Limb (tissue), 2 donors: ENCODE data around the gene DPP6.

Experiments
- DNase-seq, 2 donors: peaks; one replicate each; pipeline ENCODE4 v3.0.0-alpha.2; 2016; ENCODE audit errors: extremely low spot score in 2 of 2

Gene DPP6

DNA sequence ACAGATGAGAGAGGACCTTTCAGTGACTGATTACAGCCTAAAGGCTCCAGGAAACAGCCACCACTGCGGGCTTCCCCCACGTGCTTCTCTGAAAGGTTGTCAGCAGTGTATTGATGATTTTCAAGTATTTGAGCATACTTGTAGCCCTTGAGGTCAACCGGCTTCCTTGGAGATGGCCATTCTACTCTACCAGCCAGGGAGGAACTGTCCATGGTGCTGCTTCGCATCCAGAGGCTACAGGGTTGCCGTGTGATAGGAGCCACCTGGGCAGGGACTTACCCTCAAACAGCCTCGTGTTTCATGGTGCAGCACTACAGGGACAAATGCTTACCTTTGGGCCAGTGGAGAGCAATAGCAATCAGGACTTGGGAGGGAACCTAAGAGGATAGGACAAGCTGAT, 179.5 kb downstream of the DPP6 start:
- peak; percentile 7 to 43 for DNase-seq

DNA sequence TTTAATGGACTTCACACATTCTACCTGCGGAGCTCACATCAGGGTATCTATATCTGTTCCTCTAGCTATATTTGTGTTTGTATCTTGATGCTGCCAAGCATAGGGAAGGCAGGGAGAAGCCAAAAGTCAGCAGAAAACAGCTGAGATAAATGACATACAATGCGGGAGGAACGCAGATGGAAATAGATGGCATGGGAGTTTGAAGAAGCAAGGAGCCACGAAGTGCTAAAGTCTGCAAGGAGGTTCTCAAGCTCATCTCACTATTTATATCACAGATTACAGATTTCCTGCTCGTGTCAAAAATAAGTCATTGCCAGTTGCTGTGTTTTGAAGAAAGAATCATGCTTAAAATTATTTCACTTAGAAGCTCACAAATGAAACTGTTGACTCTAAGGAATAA, 180.5 kb downstream of the DPP6 start:
- DNase-seq = no peak

DNA sequence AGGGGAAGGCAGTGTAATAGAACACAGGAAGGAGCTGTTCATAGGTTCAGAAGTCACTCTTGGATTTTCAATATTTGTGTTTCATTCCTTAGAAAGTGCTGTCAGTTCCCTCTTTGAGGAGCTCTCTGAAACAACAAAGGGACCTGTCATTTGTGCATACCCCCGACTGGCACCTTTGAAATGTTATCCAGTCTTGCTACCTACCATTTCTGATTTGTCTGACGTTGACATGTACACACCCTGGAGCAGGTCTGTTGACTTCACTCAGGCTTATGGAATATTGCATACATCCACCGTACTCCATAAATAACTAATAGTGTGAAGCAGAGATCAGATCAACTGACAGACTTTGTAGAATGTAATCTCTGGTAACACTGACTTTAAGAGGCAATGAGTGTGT, 189.8 kb downstream of the DPP6 start:
- DNase-seq = no peak

GRCh38 chr7:154242709-154243108, 190.5 kb downstream of the DPP6 start:
- DNase-seq = no peak

DNA sequence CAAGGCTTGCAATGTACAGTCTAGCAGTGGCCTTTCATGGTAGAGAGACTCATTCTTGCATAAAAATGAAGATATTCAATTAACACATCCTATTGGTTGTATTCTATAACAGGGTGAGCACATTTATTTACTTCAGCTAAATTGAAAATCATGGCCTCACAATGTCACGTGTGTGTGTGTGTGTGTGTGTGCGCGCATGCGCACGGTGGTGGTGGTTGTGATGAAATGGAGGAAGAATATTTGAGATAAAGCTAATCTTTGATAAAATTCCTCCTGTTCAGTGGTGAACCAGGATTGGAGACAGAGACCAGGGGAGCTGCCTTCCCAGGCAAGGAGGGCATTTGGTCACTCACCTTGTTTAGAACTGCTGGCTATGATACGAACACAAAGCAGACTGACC, 199.8 kb downstream of the DPP6 start:
- no peak for DNase-seq

- DNase-seq = no peak
These were observed 201.6 kb downstream of the DPP6 start for GRCh38 chr7:154253810-154254209.

DNA sequence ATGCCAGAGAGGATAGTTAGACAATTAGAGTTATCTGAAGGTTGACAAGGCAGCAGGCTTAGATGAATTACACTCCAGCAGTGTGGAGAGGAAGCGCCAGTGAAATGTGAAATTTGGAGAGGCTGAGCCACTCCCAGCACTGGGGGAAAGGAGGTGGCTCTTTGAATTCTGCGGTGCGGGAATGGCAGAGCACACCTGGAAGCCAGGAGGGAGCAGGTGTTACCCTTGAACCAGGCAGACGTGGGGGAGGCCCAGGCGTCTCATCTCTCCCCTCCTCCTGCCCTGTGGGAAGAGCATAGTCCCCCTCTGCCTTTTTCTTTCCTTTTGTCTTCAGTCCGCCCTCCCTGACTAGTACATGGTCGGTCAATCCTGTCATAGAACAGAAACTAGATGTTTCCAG, 203.1 kb downstream of the DPP6 start:
- no peak for DNase-seq

DNA sequence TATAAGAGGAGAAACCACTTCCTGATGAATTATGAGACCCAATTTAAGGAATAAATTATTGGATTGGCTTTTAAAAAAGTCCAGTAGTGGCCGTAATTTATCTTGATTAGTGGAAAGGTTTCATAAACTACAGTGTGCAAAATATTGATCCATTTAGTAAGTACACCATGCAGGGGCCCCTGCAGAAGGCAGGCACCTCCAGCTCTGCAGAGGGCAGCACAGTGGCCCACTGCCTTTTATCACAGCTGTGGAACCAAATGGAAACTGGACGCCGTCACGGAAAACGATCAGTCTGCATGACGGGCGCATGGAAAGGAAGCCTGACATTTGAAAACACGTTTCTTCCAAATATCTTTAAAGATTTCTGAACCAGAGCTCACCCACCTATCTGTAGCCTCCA, 204.0 kb downstream of the DPP6 start:
- no peak for DNase-seq

- no peak for DNase-seq
These were observed 207.2 kb downstream of the DPP6 start for GRCh38 chr7:154259396-154259795.

DNA sequence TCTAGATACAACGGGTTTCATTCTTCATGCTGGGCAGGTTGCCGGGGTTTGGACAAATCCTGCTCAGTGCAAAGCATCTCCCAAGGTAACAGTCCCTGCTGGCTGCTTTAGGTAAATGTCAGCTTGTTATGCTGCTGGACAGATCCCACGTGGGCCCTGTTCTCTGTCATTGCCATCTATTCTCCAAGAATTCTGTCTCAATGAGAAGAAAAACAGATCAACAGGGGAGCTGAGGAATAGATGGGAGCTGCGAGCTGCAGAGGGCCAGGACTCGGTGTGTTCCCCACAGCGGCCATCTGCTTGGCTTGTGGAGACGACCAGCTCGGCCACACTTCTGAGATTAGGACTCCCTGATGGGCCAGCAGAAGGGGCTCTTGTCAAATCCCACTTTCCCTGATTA, 235.2 kb downstream of the DPP6 start:
- no peak for DNase-seq

- DNase-seq = no peak
These were observed 236.9 kb downstream of the DPP6 start for GRCh38 chr7:154289119-154289518.

- no peak for DNase-seq
These were observed 244.2 kb downstream of the DPP6 start for GRCh38 chr7:154296443-154296842.

DNA sequence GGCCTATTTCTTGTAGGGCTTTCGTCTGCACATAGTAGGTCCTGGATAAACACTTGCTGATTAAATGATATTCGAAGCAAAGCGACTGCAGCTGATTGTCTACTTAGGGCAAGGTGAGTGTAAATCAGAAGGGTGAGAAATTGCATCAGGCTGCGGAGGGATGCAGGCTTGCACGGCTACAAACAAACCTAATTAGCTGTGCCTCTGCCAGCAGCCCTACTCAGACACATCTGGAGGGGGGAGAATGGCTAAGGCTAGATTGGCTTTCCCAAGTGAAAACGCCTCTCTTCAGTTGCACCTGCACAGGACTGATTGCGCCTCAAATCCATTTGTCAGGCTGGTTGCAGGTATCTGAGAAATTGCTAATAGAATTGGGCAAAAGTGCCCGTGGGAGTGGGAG, 247.5 kb downstream of the DPP6 start:
- no peak for DNase-seq

DNA sequence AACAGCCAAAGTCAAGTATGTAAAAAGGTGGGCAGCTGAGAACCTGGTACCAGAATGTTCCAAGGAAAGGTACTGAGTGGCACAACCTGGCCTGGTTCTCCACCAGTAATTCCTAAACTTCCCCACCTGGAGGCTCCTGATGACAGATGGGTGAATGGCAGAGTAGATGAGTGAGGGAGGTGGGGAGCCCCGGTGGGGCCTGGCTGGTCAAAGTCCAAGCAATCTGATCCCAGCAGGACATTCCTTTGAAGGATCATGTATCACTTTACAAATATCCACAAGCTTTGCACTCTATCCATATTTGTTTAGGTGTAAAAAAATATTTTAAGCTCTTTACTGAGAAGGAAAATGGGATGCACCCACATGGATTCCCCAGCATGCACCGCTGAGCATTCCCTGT, 250.2 kb downstream of the DPP6 start:
- DNase-seq = no peak

GRCh38 chr7:154304231-154304630, 252.0 kb downstream of the DPP6 start:
- no peak for DNase-seq

DNA sequence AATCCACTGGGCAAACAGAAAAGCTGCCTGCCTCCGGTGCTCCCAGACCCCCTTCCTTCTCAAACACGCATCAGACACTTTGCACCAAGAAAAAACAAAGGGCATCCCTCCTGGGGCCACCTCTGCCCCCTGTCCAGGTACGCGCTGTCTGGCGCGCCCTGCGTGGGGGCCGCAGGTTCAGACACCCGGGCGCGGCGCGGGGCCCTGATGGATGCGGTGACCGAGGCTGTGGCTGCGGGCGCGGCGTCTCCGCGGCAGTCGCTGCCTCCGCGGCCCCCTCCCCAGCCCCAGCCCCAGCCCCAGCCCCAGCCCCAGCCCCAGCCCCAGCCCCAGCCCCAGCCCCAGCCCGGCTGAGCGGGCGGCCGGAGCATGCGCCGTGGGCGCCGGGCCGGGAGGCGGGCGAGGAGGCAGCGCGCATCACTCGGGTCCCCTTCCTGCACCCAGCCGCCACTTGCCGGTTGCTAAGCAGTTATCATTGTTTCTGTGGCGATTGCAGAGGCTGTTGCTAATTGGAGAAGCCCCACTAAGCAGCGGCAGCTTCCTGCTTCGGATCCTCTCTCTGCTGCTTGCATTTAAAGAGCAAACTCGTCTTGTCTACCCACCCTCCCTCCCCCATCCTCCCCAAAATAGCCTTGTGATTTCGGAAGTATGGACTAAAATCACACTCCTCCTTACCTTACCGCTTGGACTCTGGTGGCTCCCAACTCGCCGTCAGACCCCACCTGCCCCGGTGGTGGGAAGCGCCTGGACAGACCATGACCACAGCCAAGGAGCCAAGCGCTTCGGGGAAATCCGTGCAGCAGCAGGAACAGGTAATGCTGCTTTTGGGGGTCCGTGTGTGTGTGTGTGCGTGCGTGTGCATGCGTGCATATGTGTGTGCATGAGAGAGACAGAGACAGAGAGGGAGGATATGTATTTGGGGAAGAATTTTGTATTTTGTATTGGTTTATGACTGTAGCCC, 252.8 kb downstream of the DPP6 start:
- DNase-seq = peak in 1 of 2 donors; percentile 51

GRCh38 chr7:154306036-154306435, 253.8 kb downstream of the DPP6 start:
- no peak for DNase-seq

DNA sequence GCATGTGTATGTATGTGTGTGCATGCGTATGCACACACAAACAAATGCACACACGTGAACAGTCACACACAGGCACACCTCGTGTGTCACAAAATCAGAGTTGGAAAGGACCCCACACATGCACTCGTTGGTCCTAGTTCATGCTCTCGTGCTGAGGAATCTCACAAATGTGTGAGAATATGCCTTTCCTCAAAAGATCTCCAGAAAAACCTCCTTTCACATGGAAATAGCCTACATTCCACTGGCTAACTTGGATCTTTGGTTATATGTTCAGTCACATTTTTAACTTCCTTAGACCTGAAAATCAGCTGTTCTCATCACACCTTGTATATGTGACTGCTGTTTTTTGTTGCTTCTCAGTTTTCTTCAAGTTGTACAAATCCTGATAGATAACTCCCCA, 256.7 kb downstream of the DPP6 start:
- no peak for DNase-seq

DNA sequence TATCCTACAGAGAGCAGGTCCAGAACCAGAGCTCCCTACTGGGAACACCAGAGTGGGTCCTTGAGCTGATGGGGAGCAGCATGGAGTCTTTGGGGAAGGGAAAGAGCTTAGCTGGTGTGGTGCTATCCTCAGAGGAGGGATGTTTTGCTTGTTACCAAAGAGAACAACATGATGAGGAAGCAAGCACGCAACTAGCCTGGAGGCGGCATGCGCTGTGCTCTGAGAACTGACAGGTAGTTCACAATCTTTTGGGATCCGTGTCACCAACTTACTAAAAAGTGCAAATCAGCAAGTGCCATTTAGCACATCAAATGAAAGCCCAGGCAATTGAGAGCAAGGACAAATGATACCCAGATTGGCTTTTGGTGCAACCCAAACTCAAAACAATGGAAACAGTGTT, 257.9 kb downstream of the DPP6 start:
- no peak for DNase-seq

- no peak for DNase-seq
These were observed 272.0 kb downstream of the DPP6 start for GRCh38 chr7:154324196-154324595.

DNA sequence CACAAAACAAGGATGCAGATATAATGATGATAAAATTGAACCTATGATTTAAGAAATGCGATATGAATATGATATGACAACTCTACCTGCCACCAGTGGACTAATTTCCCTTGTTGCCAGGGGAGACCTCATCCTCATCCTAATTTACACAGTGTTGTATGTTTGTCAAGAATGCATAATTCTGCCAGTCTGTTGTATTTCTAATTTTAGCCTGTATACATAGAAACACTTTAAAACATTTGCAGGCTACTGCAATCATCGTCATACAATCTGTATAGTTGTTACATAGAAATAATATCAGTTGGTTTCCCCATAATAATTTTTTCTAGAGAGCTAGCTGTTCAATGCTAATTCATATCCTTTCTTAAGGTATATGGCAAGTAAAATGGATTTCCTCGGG, 274.2 kb downstream of the DPP6 start:
- DNase-seq = no peak

DNA sequence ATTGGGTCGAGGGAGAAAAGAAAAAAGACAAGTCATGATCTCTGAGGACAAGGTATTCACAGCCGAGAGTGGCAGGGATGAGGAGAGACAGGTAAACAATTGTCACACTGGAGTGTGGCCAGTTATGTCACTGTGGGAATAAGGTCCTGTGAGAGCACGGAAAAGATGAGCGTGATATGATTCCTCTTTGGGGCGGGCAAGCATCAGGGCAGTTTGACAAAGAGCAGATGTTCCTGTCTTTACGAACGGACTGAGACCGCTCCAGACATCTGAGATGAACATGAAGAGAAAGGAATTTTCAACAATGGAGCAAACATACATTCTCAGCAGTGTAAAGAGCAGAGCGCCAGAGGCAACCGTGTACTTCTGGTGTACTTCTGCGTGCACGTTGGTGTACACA, 278.1 kb downstream of the DPP6 start:
- no peak for DNase-seq

DNA sequence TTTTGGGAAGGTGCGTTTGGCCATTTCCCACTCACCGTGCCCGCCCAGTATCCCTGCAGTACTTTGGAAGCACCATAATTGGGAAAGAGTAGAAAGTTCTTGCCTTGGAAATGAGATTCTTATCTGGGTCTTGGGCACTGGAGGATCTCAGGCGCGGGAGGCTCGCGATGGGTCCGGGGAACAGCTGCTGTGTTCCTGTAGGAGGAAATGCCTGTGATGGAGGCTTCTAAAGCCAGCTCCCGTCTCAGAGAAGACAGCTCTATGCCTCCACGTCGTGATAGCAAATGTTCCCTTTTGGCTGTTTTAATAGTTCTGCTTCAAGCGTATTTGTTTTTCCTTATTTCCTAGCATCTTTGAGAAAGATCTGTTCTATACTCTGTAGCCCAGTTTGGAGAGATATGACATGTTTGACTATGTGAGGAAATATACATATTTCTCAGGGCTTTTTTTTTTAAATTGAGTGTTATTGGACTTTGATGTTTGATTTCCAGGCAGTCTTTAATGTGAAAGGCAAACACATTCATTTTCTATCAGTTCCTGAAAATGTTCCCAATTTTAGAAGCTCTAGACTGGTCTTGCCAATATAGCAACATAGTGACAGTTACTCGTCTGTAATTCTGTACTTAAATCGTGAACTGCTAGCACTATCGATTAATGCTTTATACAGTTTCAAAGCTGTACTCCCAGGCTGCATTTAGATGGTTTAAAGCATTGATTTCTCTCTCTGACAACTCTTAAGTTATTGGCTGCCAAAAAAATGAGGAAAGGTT, 280.8 kb downstream of the DPP6 start:
- DNase-seq = no peak
